Measurements from ENCODE around the gene NACC1. TPM values are rescaled to one million over a fixed set of nuclear protein-coding genes. Genes with fewer than 3 reads are reported as not detected.

NACC1 gene
- total RNA-seq, 1 donor = 95.0 TPM

DNA sequence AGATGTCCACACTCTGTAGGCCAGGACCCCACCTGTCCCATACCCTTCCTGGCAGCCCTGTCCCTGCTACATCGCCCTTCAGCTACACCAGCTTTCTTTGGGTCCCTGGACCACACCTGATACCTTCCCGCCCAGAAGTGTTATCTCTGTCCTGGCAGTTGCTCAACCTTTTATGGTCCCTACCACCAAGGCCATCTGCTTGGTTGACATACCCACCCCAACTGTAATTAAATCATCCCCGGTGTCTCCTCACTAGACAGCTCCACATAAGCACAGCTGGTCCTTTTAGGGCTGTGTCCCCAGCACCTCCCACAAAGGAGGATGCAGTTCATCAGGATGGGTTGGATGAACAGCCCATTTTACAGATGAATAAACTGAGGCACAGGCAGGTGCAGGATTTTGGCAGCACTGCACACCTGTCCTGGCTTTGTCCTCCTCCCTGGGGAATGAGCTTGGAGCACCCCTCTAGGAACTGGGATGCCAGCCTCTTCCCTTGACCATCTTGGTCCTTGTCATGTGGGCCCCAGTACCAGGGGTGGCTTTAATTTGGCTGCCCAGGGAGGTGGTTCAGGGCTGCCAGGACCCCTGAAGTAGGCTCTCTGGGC lies 12.9 kb downstream of the NACC1 start:
- no peak for TF ChIP-seq CTCF (IDR thresholded peaks at IDR 0.05; ENCODE audit: insufficient read depth, low read depth, low read length)
- no peak for DNase-seq (ENCODE audit: low read depth)
- H3K4me3 ChIP-seq (ENCODE audit: low read depth, low read length) = no peak overlapping the region

DNA sequence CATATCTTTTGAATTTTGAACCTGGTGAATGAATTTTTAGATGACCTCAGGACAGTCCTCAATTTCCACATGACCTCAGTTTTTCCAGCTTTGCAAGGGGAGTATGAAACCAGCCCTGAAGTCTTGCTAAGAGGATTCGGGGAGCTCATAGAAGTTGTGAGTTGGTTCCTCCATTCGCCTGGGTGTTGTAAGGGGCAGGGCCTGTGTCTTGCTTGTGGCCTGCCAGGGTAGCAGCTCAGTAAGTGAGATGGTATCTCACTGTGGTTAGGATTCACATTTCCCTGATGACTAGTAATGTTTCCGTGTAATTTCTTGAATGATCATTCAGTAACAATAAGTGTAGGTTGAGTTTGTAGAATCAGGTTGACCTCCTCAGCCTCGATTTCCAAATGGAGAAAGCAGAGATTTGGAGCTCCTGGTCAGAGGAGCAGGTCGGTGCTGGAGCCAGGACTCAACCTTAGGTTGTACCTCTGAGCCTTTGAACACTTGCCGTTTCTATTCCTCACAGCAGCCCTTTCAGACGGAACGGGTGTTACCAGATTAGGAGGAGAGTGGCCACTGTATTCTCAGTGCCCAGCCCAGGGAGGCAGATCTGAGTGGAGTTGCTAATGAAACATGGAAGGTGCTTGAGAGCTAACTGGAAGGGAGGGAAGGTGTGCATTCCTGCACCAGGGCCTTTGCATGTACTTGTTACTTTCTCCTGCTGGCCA lies 14.6 kb downstream of the NACC1 start:
- no peak for TF ChIP-seq CTCF (IDR thresholded peaks at IDR 0.05; ENCODE audit: insufficient read depth, low read depth, low read length)
- DNase-seq (ENCODE audit: low read depth) = no peak
- no peak overlapping the region for H3K4me3 ChIP-seq (ENCODE audit: low read depth, low read length)

DNA sequence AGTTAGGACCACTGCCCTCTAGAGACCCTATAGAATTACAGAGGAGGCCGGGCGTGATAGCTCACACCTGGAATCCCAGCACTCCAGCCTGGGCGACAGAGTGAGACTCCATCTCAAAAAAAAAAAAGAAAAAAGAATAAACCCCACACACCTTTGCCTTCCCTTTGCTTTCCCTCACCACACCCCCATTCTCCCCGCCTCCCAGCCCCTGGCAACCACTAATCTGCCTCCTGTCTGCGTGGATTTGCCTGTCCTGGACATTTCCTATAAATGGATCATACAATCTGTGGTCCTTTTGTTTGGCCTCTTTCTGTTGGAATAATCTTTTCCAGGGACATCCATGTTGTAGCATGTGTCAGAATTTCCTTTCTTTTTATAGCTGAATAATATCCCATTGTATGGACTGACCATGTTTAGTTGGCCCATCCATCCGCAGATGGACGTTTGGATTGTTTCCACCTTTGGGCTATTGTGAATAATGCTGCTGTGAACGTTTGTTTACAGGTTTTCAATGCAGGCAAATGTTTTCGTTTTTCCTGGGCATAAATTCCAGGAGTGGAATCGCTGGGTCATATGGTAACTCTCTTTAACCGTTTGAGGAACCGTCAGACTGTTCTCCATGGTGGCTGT lies 15.3 kb downstream of the NACC1 start:
- DNase-seq (ENCODE audit: low read depth) = no peak
- H3K4me3 ChIP-seq (ENCODE audit: low read depth, low read length) = no peak overlapping the region
- no peak for TF ChIP-seq CTCF (IDR thresholded peaks at IDR 0.05; ENCODE audit: insufficient read depth, low read depth, low read length)

- TF ChIP-seq CTCF (IDR thresholded peaks at IDR 0.05; ENCODE audit: insufficient read depth, low read depth, low read length) = no peak
- no peak overlapping the region for H3K4me3 ChIP-seq (ENCODE audit: low read depth, low read length)
- no peak for DNase-seq (ENCODE audit: low read depth)
Observed at GRCh38 chr19:13134626-13135025, 16.6 kb downstream of the NACC1 start.

- DNase-seq (ENCODE audit: low read depth) = no peak
- TF ChIP-seq CTCF (IDR thresholded peaks at IDR 0.05; ENCODE audit: insufficient read depth, low read depth, low read length) = no peak
- H3K4me3 ChIP-seq (ENCODE audit: low read depth, low read length) = no peak overlapping the region
Observed at GRCh38 chr19:13135068-13136062, 17.3 kb downstream of the NACC1 start.

DNA sequence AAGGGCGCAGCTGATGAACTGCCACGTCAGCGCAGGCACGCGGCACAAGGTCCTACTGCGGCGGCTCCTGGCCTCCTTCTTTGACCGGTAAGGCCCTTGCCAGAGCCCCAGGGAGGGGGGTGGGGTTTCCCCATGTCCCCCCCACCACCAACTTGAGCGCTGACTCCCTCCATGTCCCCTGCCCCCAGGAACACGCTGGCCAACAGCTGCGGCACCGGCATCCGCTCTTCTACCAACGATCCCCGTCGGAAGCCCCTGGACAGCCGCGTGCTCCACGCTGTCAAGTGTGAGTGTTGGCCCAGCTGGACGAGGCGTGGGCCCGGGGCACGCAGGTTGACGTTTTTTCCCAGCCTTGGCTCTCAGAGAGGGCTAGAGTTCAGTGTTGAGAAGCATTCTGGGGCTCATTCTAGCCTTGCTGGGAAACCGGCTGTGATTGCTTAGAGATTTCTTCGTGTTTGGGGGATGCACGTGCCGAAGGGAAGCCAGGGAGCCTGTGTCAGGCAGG lies 19.3 kb downstream of the NACC1 start:
- H3K4me3 ChIP-seq (ENCODE audit: low read depth, low read length) = no peak overlapping the region
- TF ChIP-seq CTCF (IDR thresholded peaks at IDR 0.05; ENCODE audit: insufficient read depth, low read depth, low read length) = no peak
- DNase-seq (ENCODE audit: low read depth) = no peak

Data from fibroblast of villous mesenchyme (primary cell).